ENCODE data around the gene LRRC3C.

DNA sequence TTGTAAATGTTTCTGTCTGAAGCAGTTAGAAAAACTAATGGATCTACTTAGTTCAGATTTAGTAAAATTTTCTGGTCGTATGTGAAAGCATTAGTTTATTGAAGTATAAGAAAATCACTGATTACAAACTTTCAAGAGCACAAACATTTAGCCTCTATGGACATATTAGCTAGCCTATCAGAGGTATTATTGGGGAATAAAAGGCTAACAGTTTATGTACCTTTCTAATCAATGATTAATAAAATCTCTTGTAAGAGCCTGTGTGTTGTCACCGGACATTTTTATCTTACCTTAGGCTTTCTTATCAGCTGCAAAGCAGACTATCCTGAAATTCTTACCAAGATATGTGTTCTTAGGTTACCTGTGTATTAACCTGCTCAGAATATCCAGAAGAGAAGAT, 38.3 kb upstream of the LRRC3C start:
- TF ChIP-seq, protein P1, sequence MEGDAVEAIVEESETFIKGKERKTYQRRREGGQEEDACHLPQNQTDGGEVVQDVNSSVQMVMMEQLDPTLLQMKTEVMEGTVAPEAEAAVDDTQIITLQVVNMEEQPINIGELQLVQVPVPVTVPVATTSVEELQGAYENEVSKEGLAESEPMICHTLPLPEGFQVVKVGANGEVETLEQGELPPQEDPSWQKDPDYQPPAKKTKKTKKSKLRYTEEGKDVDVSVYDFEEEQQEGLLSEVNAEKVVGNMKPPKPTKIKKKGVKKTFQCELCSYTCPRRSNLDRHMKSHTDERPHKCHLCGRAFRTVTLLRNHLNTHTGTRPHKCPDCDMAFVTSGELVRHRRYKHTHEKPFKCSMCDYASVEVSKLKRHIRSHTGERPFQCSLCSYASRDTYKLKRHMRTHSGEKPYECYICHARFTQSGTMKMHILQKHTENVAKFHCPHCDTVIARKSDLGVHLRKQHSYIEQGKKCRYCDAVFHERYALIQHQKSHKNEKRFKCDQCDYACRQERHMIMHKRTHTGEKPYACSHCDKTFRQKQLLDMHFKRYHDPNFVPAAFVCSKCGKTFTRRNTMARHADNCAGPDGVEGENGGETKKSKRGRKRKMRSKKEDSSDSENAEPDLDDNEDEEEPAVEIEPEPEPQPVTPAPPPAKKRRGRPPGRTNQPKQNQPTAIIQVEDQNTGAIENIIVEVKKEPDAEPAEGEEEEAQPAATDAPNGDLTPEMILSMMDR (IDR thresholded peaks at IDR 0.05; ENCODE audit: low read length), result no peak
- TF ChIP-seq EZH2phosphoT487 (IDR thresholded peaks at IDR 0.05; ENCODE audit: low read length), result no peak
- no peak for TF ChIP-seq EZH2 (optimal IDR thresholded peaks at IDR 0.05; ENCODE audit: low read depth, low read length)

All from MM.1S (cell line).